HG03571 (cell line): ENCODE measurements around the gene DAPK1.
"Not testable (repeated sequence)": the region's sequence is repeated elsewhere in the genome, so short reads cannot be mapped to it uniquely, and the experiment has no call there.

Experiments
- ATAC-seq: cut with Tn5 transposase; IDR thresholded peaks from one replicate; pipeline ENCODE4 v1.9.1; 2021; ENCODE audit not compliant: unreplicated experiment

Gene DAPK1

GRCh38 chr9:87498046-87498810 is 561 bp downstream of the DAPK1 start:
- peak; percentile 21 for ATAC-seq

DNA sequence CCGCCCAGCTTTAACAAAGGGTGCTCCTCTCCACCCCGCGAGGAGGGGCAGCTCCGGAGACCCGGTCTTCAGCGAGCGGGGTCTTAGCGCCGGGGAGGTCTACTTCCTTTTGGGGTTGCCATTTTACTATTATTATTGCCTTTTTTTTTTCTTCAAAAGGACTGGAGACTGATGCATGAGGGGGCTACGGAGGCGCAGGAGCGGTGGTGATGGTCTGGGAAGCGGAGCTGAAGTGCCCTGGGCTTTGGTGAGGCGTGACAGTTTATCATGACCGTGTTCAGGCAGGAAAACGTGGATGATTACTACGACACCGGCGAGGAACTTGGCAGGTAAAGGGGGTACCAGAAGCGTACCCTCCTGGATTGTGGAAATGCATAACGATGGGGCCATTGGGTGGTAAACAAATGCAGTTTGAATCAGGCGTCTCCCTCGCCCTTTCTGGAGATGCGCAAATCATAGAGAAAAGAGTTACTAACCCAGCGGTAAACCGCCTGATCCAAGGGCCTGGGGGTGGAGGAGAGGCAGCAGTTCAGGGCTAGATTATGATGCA is 1.2 kb downstream of the DAPK1 start:
- ATAC-seq = no peak

DNA sequence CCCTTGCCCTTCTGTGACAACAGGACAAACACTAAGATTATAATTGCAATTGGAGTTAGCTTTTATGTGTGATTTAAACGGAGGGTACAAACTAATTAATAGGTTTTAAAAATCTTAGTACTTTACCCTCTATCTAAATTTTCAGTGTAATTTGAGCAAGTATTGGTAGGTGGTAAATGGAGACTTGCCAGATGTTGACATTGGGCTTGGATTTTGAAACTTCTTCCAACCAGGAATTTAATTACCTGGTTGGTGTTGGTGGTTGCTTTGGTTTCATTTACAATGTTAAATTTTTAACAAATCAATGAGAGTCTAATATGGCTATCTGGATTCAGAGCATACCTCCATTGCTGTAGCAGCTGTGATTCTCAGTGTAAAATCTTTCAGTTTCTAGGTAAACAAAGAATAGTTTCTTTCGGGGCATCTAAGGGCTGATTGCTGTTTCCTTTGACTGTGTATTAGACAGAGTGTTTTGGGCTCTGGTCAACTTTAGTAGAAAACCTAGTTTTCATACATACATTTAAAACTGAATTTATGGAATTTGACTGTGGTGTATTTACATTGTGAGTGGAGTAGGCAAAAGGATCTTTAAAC is 1.9 kb downstream of the DAPK1 start:
- ATAC-seq = peak; percentile 41

DNA sequence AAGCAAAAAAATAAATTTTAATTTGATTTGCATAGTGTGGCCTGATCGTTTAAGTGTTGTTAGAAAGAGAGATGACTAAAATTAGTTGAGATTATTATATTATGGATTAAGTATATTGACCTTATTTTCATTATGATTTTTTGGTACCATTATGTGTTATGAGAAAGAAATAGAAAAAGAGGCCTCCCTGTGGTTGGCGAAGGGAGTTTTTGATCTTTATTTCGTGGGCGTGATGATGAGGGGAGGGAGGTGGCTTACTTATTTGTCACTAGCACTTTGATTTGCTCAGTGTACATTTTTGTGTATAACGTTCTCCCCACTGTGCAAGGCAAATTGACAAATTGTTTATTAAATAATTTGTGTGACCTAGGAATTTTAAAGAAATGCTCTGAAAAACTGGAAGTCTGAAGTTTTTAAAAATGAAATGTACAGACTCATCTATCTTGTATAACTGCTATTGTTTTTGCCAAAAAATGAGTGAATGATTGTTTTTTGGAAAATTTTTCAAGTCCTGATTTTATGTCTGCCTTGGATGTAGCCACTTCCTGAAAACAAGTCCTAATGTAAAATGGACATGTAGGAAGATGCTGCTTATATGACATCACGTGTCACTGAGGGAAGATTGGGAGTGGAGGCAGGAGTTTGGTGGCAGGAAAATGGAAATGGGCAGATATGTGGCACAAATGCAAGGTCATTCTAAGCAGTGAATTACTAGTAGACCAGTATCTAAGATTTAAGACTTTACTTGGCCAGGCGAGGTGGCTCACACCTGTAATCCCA is 3.0 kb downstream of the DAPK1 start:
- ATAC-seq = no peak

DNA sequence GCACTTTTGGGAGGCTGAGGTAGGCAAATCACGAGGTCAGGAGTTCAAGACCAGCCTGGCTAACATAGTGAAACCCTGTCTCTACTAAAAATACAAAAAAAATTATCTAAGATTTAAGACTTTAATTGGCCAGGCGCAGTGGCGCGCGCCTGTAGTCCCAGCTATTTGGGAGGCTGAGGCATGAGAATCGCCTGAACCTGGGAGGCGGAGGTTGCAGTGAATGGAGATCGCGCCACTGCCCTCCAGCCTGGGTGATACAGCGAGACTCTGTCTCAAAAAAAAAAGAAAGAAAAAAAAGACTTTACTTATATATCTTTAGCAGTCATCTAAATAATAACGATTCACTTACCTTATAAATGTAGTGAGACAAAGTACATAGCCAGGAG is 3.6 kb downstream of the DAPK1 start:
- not testable (repeated sequence) for ATAC-seq

DNA sequence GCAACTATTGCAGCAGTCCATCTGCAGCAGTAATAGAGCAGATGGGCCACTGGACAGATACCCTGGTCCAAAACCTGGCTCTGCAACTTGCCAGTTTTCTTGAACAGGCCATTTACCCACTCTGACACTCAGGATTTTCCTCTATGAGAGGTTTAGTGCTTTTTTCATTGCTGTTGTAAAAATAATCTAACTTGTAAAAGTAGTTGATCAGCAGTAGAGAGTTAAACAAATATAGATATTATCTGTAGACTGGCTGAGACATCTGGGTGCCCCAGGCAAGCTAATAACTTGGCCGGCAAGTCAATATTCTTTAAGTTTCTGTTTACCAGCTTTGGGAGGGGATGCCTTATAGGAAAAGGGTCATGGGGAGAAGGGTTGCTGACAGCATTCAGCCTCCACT is 4.1 kb downstream of the DAPK1 start:
- ATAC-seq = no peak

GRCh38 chr9:87502391-87503221 is 4.9 kb downstream of the DAPK1 start:
- no peak for ATAC-seq

- no peak for ATAC-seq
These were observed 5.8 kb downstream of the DAPK1 start for GRCh38 chr9:87503430-87503829.

DNA sequence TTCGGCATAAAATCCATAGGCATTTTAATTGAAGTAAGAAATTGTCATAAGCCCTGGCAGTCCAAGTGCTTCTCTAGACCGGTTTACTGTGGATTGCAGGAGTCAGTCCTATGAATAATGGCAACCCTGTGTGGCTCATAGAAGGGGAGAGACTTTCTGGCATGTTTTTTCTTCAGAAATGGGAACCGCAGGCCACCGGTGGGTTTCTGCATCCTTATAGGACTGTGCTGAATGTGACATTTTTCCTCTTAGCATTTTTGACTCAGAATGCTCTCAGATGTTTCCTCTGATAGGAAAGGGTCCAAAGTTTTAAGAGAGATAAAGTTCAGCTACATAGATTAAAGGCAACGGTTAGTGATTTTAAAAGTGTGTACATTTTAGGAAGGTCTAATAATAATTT is 6.3 kb downstream of the DAPK1 start:
- no peak for ATAC-seq

DNA sequence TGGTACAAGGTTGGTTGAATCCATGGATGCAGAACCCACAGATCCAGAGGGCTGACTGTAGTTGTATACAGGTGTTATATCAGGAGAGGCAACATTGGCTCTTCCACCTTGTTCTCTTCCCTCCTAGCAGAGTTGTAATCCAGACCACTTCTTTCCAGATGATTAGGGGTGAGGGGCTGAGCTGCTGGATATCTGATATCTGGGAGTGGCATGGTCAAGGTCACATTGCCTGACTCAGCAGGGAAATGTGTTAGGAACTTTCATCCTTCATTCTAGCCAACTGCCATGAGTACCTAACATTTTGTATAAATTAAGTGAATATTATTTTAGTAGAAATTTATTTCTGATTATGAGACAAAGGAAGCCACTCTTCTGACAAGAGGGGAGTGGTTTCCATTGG is 7.3 kb downstream of the DAPK1 start:
- no peak for ATAC-seq

DNA sequence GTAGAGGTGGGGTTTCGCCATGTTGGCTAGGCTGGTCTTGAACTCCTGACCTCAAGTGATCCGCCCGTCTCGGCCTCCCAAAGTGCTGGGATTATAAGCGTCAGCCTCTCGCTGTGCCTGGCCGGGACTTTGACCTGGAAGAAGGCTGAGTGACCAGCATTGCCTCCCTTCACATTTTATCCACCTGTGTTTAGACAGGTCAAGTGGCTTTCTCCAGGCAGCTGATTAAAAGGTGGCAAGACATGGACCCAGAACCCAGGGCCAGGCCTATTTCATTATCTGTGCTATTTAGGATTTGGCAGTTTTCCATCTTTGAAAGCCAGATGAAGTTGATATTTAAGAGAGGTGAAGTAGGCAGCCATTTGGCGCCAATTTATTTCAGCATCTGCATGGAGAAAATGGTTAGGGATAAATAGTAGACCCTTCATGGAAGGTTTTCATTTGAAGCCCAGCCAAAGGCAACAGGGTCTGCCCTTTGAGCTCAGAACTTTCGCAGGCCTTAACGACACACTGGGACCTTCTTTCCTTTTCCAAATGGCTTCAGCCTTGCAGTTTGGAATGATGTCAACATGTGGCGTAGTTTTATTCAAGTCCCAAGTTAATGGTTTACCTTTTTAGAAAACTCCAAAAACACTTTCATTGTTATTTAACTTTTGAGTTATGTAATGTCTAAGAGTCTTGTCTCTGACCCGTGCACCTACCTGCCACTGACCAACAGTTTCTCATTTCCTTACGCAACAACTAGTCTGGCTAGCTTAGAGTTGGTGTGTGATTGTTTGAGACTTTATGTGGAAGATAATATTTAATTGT is 8.4 kb downstream of the DAPK1 start:
- no peak for ATAC-seq

- ATAC-seq = no peak
These were observed 9.9 kb downstream of the DAPK1 start for GRCh38 chr9:87507576-87507975.

GRCh38 chr9:87510252-87510683 is 12.6 kb downstream of the DAPK1 start:
- ATAC-seq = no peak

GRCh38 chr9:87512311-87512710 is 14.6 kb downstream of the DAPK1 start:
- no peak for ATAC-seq

DNA sequence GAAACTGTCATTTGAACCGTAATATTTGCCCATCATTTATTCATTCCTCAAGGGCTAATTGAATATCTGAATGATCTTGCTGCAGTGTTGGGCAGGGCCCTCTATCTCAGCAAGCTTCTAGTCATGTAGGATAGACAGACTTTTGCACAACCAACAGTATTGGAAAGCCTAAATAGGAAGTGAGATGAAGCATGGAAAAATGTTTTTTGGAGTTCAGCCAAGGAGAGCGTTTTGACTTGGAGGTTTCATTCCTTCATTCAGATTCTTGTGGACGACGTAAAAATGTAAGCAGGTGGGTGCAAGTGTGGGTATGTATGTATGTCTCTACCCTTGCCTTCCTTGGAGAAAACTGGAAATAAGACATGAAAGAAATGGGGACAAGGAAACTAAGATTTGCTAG is 15.5 kb downstream of the DAPK1 start:
- ATAC-seq = no peak

DNA sequence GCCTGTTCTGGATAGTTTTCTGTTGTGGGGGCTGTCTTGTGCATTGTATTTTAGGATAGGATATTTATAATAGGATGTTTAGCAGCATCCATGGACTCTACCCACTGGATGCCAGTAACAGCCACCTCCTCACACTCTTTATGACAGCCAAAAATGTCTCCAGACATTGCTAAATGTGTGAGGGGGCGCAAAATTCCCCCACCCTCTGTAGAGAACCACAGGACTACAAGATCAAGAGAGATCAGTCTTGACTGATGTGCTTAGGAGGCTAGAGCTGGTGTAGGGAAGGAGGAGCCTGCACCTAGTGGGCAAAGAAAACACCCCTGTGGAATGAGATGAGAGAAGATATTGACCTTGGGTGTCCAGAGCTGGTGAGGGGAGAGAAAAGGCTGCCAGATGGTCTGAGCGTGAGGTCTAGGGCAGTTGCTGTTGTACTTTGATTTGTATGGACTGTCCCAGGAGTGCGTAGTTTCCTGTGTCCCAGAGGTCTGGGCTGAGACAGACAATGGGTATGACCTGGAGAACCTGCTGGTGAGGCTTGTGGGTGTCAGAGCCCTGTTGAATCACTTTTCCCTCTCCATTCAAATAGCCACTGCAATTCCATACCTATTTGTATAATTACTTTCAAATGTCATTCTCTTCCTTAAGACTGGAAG is 16.3 kb downstream of the DAPK1 start:
- no peak for ATAC-seq

- ATAC-seq = no peak
These were observed 17.3 kb downstream of the DAPK1 start for GRCh38 chr9:87515006-87515405.

- no peak for ATAC-seq
These were observed 18.0 kb downstream of the DAPK1 start for GRCh38 chr9:87515588-87516221.
